HCT116 (cell line): Measurements from ENCODE around the gene FAM83G. TPM values are rescaled to one million over a fixed set of nuclear protein-coding genes. Genes with fewer than 3 reads are reported as not detected.

Source experiments
- ATAC-seq: fragments of 200-7000 bp; cut with Tn5 transposase; 2 replicates; pipeline ENCODE4 v1.9.1; 2020; ENCODE audit warnings: mild to moderate bottlenecking, moderate library complexity
- BruUV-seq: library from RNA; stranded (reverse); fragments of 400-500 nt; replicated peaks from 2 replicates; lab custom pipeline; 2021; lab: Mats Ljungman, UMichigan
- CTCF ChIA-PET: fragments of 300-600 bp; sonication (Branson Sonifier 250); formaldehyde crosslinking; loops from one replicate; lab custom pipeline; 2021; ENCODE audit warnings: antibody characterized with exemption; lab: Charles Lee
- POLR2A ChIA-PET: fragments of 300-600, 350-600 bp; sonication (Branson Sonifier 250); formaldehyde crosslinking; loops from one replicate; lab custom pipeline; 2021; ENCODE audit warnings: antibody characterized with exemption; lab: Charles Lee
- RAD21 ChIA-PET, 2 experiments: fragments of 300-600 bp; sonication (Branson Sonifier 250); formaldehyde crosslinking; loops; one replicate each; lab custom pipeline; 2023; ENCODE audit warnings: low total read pairs in 2 of 2; ENCODE audit not compliant: uncharacterized antibody in 2 of 2, unreplicated experiment in 2 of 2, low non-redundant PET in 1 of 2; lab: Charles Lee
- DNase-seq: peaks from one replicate; pipeline ENCODE4 v3.0.0-alpha.2; 2010; ENCODE audit warnings: low read depth, low spot score
- H2AFZ ChIP-seq: fragments of 200-600 bp; shearing (Covaris generic), sonication (generic); 2 replicates; pipeline ENCODE4 v1.6.1; 2017; ENCODE audit warnings: low read depth, mixed run types, mixed read lengths, antibody characterized with exemption, low read length; ENCODE audit not compliant: poor library complexity, severe bottlenecking
- H3K27ac ChIP-seq: 2 replicates; pipeline ENCODE4 v1.5.1; 2012; ENCODE audit warnings: low read depth, low read length
- H3K27me3 ChIP-seq: fragments of 200-600 bp; sonication (generic); 2 replicates; pipeline ENCODE4 v1.6.1; 2016; ENCODE audit warnings: mixed run types, low read length, mixed read lengths; ENCODE audit not compliant: insufficient read depth
- H3K36me3 ChIP-seq, 2 experiments: fragments of 200-500 bp in 1 of 2; fragments of 200-600 bp in 1 of 2; sonication (Bioruptor generic) in 1 of 2; sonication (generic) in 1 of 2; 2 replicates each; pipeline versions ENCODE4 v1.5.1 to v1.6.1; 2014 to 2016; ENCODE audit warnings: low read length in 2 of 2, inconsistent platforms in 1 of 2, mixed read lengths in 1 of 2, mixed run types in 1 of 2; ENCODE audit not compliant: insufficient read depth in 2 of 2, control insufficient read depth in 1 of 2
- H3K4me1 ChIP-seq, 2 experiments: fragments of 200-600 bp in 1 of 2; sonication (generic) in 1 of 2; 2 replicates each; pipeline versions ENCODE4 v1.5.1 to v1.6.1; 2012 to 2017; ENCODE audit warnings: low read length in 2 of 2, inconsistent platforms in 1 of 2, mild to moderate bottlenecking in 1 of 2, mixed read lengths in 1 of 2, mixed run types in 1 of 2, moderate library complexity in 1 of 2; ENCODE audit not compliant: insufficient read depth in 2 of 2, control insufficient read depth in 1 of 2
- H3K4me2 ChIP-seq: fragments of 200-600 bp; sonication (generic); 2 replicates; pipeline ENCODE4 v1.6.1; 2017; ENCODE audit warnings: mixed run types, low read length, mixed read lengths
- H3K4me3 ChIP-seq, 2 experiments: fragments of 200-600 bp in 1 of 2; sonication (generic) in 1 of 2; replicated peaks in 1 of 2; 2 replicates each; pipeline ENCODE4 v1.5.1; 2011 to 2016; ENCODE audit warnings: low read length in 2 of 2, control low read depth in 1 of 2, low read depth in 1 of 2, mild to moderate bottlenecking in 1 of 2, mixed read lengths in 1 of 2, mixed run types in 1 of 2
- H3K79me2 ChIP-seq: fragments of 200-600 bp; sonication (generic); 2 replicates; pipeline ENCODE4 v1.6.1; 2017; ENCODE audit warnings: mild to moderate bottlenecking, mixed run types, low read length, moderate library complexity, mixed read lengths; ENCODE audit not compliant: insufficient read depth
- H3K9ac ChIP-seq: fragments of 200-600 bp; sonication (generic); 2 replicates; pipeline ENCODE4 v1.6.1; 2016; ENCODE audit warnings: low read length, mixed read lengths
- H3K9me2 ChIP-seq: fragments of 200-600 bp; sonication (generic), shearing (Covaris generic); 2 replicates; pipeline ENCODE4 v1.6.1; 2017; ENCODE audit warnings: mixed run types, mild to moderate bottlenecking, moderate library complexity; ENCODE audit not compliant: insufficient read depth
- H3K9me3 ChIP-seq, 2 experiments: fragments of 200-500 bp in 1 of 2; fragments of 200-600 bp in 1 of 2; sonication (Bioruptor generic) in 1 of 2; sonication (generic) in 1 of 2; 2 replicates each; pipeline ENCODE4 v1.6.1; 2014 to 2017; ENCODE audit warnings: low read length in 2 of 2, mixed read lengths in 2 of 2, inconsistent platforms in 1 of 2, low read depth in 1 of 2, mild to moderate bottlenecking in 1 of 2, mixed run types in 1 of 2, moderate library complexity in 1 of 2; ENCODE audit not compliant: control insufficient read depth in 1 of 2, insufficient read depth in 1 of 2
- H4K20me1 ChIP-seq: fragments of 200-600 bp; sonication (generic), shearing (Covaris generic); 2 replicates; pipeline ENCODE4 v1.6.1; 2017; ENCODE audit warnings: mixed run types, mild to moderate bottlenecking, moderate library complexity; ENCODE audit not compliant: insufficient read depth
- CBX3 ChIP-seq: IDR thresholded peaks from 2 replicates; pipeline ENCODE4 v1.6.1; 2012; ENCODE audit warnings: low read depth
- CEBPB ChIP-seq: IDR thresholded peaks from 2 replicates; pipeline ENCODE4 v1.6.1; 2012; ENCODE audit warnings: low read depth
- EGR1 ChIP-seq: IDR thresholded peaks from 2 replicates; pipeline ENCODE4 v1.6.1; 2012; ENCODE audit warnings: low read depth
- EZH2phosphoT487 ChIP-seq: fragments of 200-600 bp; IDR thresholded peaks from 2 replicates; pipeline ENCODE4 v1.6.1; 2018; ENCODE audit warnings: antibody characterized with exemption, borderline replicate concordance
- POLR2A ChIP-seq: IDR thresholded peaks from 2 replicates; pipeline ENCODE4 v1.7.0; 2011; ENCODE audit warnings: borderline replicate concordance; ENCODE audit not compliant: insufficient read depth, insufficient read length; ENCODE audit errors: extremely low read depth
- POLR2AphosphoS5 ChIP-seq: IDR thresholded peaks from 2 replicates; pipeline ENCODE4 v1.6.1; 2011; ENCODE audit warnings: mild to moderate bottlenecking, low read depth, low read length, moderate library complexity
- ZFX ChIP-seq: fragments of 450-650 bp; IDR thresholded peaks from 2 replicates; pipeline ENCODE4 v1.6.1; 2017
- intact Hi-C: fragments of 100-400 bp; cut with micrococcal nuclease; formaldehyde crosslinking; loops from 2 replicates; pipeline ENCODE4 v1.10.0; 2022
- total RNA-seq: library from RNA; stranded (reverse); gene quantifications from one replicate; pipeline ENCODE4 v1.2.1, GENCODE V29; 2021; ENCODE audit not compliant: unreplicated experiment
- TF ChIP-seq, protein P1 (sequence below): IDR thresholded peaks from 2 replicates; pipeline ENCODE4 v1.6.1; 2011; ENCODE audit warnings: mild to moderate bottlenecking, low read length, moderate library complexity; ENCODE audit not compliant: insufficient replicate concordance; ENCODE audit errors: extremely low read depth
- TF ChIP-seq, protein P2 (sequence below): IDR thresholded peaks from 2 replicates; pipeline ENCODE4 v1.6.1; 2012; ENCODE audit warnings: low read depth
- TF ChIP-seq, protein P3 (sequence below), 3 experiments: fragments of 200-600 bp in 1 of 3; sonication (generic) in 1 of 3; IDR thresholded peaks in 2 of 3; conservative IDR thresholded peaks in 1 of 3; 2 replicates each; pipeline ENCODE4 v1.5.1; 2012 to 2017; ENCODE audit warnings: low read depth in 2 of 3, low read length in 2 of 3, antibody characterized with exemption in 1 of 3, borderline replicate concordance in 1 of 3, control low read depth in 1 of 3, mild to moderate bottlenecking in 1 of 3, mixed read lengths in 1 of 3, mixed run types in 1 of 3, moderate library complexity in 1 of 3; ENCODE audit not compliant: insufficient read depth in 1 of 3

The FAM83G gene
- total RNA-seq, 1 experiment from 2014 or later: 33.9 TPM

DNA sequence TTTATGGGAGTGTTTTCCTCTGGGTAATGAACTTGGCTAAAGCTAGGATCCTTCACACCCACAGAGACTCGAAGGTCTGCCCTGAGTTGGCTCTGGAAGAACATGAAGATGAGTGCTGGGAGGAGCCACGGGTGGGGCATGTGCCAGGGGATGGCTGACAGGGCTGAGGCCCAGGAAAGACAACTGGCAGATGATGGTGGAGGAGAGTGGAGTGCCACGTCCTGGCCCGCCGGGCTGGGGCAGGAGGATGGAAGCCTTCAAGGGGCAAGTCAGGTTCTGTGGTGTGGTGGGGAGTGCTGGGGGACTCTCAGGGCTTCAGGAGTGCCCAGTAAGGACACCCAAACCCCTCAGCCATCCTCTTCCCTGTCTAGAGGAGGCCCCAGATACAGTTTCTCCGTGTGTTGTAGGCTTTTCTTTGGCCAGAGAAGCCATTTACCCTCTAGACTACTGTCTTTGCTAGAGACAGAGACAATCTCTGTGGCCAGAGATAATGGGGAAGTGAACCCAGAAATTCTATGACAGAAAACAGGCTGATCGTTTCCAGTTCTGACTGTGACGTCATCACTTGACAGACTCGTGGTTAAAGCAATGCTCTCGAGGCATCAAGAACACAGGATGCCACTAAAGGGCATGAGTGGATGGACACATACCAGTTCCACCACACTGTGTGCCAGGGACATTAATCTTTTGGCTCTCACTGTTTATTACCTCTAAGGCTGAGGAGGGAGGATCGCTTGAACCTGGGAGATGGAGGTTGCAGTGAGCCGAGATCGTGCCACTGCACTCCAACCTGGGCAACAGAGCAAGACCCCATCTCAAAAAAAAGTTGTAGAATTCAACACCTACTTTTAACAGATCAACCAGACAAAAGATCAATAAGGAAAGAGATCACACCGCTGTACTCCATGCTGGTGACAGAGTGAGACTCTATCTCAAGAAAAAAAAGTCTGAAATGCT lies 71.2 kb downstream of the FAM83G start:
- POLR2A ChIA-PET: no interaction called here
- Histone ChIP-seq H3K4me1 (no peaks in the 10 kb centered on the region), H3K9me2 (no peaks in the 10 kb centered on the region), H3K79me2 (no peaks in the 10 kb centered on the region), H3K9ac (no peak overlapping the region), H3K36me3 (peaks cover 4 to 5% of the 10 kb centered on the region in 2 experiments; a peak in 1 of 4 replicates), H3K4me2 (no peak overlapping the region), H2AFZ (no peak overlapping the region), H3K27me3 (no peaks in the 10 kb centered on the region), H3K27ac (no peak overlapping the region), H3K9me3 (no peaks in the 10 kb centered on the region), H3K4me3 (no peak overlapping the region), H4K20me1 (no peaks in the 10 kb centered on the region)
- ATAC-seq: 0 out of 2 replicates have a peak, but pooled peaks have one; percentile 36
- RAD21 ChIA-PET: no interaction called here
- CTCF ChIA-PET: no interaction called here
- intact Hi-C loops: no loop called here
- BruUV-seq: TSS peak; percentile 23
- DNase-seq: no peak
- no peak for TF ChIP-seq CEBPB
- TF ChIP-seq POLR2AphosphoS5: no peak
- TF ChIP-seq EZH2phosphoT487: no peak
- no peak for TF ChIP-seq ZFX
- TF ChIP-seq EGR1: no peak
- TF ChIP-seq POLR2A: no peak
- TF ChIP-seq, protein P1, sequence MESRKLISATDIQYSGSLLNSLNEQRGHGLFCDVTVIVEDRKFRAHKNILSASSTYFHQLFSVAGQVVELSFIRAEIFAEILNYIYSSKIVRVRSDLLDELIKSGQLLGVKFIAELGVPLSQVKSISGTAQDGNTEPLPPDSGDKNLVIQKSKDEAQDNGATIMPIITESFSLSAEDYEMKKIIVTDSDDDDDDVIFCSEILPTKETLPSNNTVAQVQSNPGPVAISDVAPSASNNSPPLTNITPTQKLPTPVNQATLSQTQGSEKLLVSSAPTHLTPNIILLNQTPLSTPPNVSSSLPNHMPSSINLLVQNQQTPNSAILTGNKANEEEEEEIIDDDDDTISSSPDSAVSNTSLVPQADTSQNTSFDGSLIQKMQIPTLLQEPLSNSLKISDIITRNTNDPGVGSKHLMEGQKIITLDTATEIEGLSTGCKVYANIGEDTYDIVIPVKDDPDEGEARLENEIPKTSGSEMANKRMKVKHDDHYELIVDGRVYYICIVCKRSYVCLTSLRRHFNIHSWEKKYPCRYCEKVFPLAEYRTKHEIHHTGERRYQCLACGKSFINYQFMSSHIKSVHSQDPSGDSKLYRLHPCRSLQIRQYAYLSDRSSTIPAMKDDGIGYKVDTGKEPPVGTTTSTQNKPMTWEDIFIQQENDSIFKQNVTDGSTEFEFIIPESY: no peak
- TF ChIP-seq CBX3: no peak
- TF ChIP-seq, protein P2, sequence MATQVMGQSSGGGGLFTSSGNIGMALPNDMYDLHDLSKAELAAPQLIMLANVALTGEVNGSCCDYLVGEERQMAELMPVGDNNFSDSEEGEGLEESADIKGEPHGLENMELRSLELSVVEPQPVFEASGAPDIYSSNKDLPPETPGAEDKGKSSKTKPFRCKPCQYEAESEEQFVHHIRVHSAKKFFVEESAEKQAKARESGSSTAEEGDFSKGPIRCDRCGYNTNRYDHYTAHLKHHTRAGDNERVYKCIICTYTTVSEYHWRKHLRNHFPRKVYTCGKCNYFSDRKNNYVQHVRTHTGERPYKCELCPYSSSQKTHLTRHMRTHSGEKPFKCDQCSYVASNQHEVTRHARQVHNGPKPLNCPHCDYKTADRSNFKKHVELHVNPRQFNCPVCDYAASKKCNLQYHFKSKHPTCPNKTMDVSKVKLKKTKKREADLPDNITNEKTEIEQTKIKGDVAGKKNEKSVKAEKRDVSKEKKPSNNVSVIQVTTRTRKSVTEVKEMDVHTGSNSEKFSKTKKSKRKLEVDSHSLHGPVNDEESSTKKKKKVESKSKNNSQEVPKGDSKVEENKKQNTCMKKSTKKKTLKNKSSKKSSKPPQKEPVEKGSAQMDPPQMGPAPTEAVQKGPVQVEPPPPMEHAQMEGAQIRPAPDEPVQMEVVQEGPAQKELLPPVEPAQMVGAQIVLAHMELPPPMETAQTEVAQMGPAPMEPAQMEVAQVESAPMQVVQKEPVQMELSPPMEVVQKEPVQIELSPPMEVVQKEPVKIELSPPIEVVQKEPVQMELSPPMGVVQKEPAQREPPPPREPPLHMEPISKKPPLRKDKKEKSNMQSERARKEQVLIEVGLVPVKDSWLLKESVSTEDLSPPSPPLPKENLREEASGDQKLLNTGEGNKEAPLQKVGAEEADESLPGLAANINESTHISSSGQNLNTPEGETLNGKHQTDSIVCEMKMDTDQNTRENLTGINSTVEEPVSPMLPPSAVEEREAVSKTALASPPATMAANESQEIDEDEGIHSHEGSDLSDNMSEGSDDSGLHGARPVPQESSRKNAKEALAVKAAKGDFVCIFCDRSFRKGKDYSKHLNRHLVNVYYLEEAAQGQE: no peak
- TF ChIP-seq, protein P3, sequence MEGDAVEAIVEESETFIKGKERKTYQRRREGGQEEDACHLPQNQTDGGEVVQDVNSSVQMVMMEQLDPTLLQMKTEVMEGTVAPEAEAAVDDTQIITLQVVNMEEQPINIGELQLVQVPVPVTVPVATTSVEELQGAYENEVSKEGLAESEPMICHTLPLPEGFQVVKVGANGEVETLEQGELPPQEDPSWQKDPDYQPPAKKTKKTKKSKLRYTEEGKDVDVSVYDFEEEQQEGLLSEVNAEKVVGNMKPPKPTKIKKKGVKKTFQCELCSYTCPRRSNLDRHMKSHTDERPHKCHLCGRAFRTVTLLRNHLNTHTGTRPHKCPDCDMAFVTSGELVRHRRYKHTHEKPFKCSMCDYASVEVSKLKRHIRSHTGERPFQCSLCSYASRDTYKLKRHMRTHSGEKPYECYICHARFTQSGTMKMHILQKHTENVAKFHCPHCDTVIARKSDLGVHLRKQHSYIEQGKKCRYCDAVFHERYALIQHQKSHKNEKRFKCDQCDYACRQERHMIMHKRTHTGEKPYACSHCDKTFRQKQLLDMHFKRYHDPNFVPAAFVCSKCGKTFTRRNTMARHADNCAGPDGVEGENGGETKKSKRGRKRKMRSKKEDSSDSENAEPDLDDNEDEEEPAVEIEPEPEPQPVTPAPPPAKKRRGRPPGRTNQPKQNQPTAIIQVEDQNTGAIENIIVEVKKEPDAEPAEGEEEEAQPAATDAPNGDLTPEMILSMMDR (IDR thresholded peaks at IDR 0.05 in 2 of 3, conservative IDR thresholded peaks at IDR 0.05 in 1 of 3; ENCODE audit: borderline replicate concordance in 1 of 3, insufficient read depth in 1 of 3, low read depth in 2 of 3, low read length in 2 of 3): no peak
